Heart left ventricle (tissue), 16 donors: ENCODE data around the gene CDH12. TPM values are rescaled to one million over a fixed set of nuclear protein-coding genes. Genes with fewer than 3 reads are reported as not detected.

Source experiments
- ATAC-seq, 4 donors: fragments of 200-7000 bp; cut with Tn5 transposase; one replicate each; pipeline ENCODE4 v1.9.1; 2020 to 2022; ENCODE audit warnings: moderate library complexity in 4 of 4, mild to moderate bottlenecking in 3 of 4, moderate number of reproducible peaks in 1 of 4
- DNase-seq, 5 donors: peaks; one replicate each; pipeline ENCODE4 v3.0.0-alpha.2; 2020
- H3K27ac ChIP-seq, 12 donors: fragments of 200-600 bp; sonication (generic) in 4 of 12; one replicate each; pipeline versions ENCODE4 v1.5.0 to v1.8.0; 2016 to 2022; ENCODE audit warnings: mild to moderate bottlenecking in 2 of 12
- H3K27me3 ChIP-seq, 9 donors: fragments of 200-600 bp; sonication (generic) in 2 of 9; one replicate each; pipeline versions ENCODE4 v1.5.1 to v1.8.0; 2016 to 2022; ENCODE audit warnings: mild to moderate bottlenecking in 3 of 9
- H3K36me3 ChIP-seq, 9 donors: fragments of 200-600 bp; sonication (generic) in 2 of 9; one replicate each; pipeline versions ENCODE4 v1.5.0 to v1.8.0; 2018 to 2022; ENCODE audit warnings: mild to moderate bottlenecking in 2 of 9
- H3K4me1 ChIP-seq, 12 donors: fragments of 200-600 bp; sonication (generic) in 4 of 12; one replicate each; pipeline versions ENCODE4 v1.5.0 to v1.8.0; 2016 to 2022; ENCODE audit warnings: mild to moderate bottlenecking in 3 of 12
- H3K4me3 ChIP-seq, 12 donors: fragments of 200-600 bp; sonication (generic) in 4 of 12; one replicate each; pipeline versions ENCODE4 v1.5.0 to v1.8.0; 2017 to 2022; ENCODE audit warnings: mild to moderate bottlenecking in 9 of 12, moderate library complexity in 4 of 12
- H3K9me3 ChIP-seq, 12 donors: fragments of 200-600 bp; sonication (generic) in 4 of 12; one replicate each; pipeline versions ENCODE4 v1.5.0 to v1.8.0; 2016 to 2022; ENCODE audit warnings: mild to moderate bottlenecking in 1 of 12
- POLR2A ChIP-seq, 2 donors: fragments of 450-650 bp; IDR thresholded peaks; one replicate each; pipeline ENCODE4 v1.6.1; 2017; ENCODE audit warnings: antibody characterized with exemption in 2 of 2, mild to moderate bottlenecking in 2 of 2, moderate library complexity in 2 of 2
- WGBS, 4 donors: extraction: QIAGEN DNeasy Blood & Tissue Kit in 2 of 4; methylation state at CpG; one replicate each; pipeline versions ENCODE4 v1.1.5 to v1.1.7; 2013 to 2018; 5-methylcytosine and 5-hydroxymethylcytosine counted together
- intact Hi-C, 10 donors: fragments of 100-400 bp; cut with DNase I; formaldehyde crosslinking; loops; one replicate each; pipeline versions ENCODE4 v1.11.1 to v1.14.2; 2022
- polyA plus RNA-seq, 2 donors: library from polyadenylated mRNA; stranded (reverse); fragments of 200-250 nt; gene quantifications; one replicate each; pipeline ENCODE4 v1.2.3, GENCODE V29; 2013
- total RNA-seq, 9 donors: library from RNA; depleted of rRNA in 2 of 9; stranded (reverse); fragments of >200 nt in 2 of 9; fragmentation: NEBNext Ultra II Directional in 3 of 9; extraction: Animal tissue kit (Norgen Biotek cat#: 25700) in 3 of 9; gene quantifications; one replicate each; pipeline versions ENCODE4 v1.1.0 to v1.2.4, GENCODE V29; 2016 to 2023
- TF ChIP-seq, protein P1 (sequence below), 12 donors: fragments of 200-600 bp; sonication (generic) in 4 of 12; IDR thresholded peaks; one replicate each; pipeline versions ENCODE4 v1.5.0 to v1.8.0; 2018 to 2022; ENCODE audit warnings: antibody characterized with exemption in 12 of 12, mild to moderate bottlenecking in 5 of 12
- donor health status: ischemic (EF 13 %, LVEDD 7.1; RV severe dilation, severe dysfunction).
- donor health status: healthy with polysubstance abuse.
- donor health status: DM: no; HTN: yes; CAD: no.
- donor health status: DM: no; HTN: no; CAD: no.
- donor health status: ischemic (EF 25% LVEDD 6.9; RV normal size, moderate dysfunction).
- donor health status: ischemic (EF 25% LVEDD 5.7; RV mildly dilated, moderate dysfunction).
- donor health status: healthy.
- donor health status: DM: yes; HTN: yes; CAD: no.
- donor health status: ischemic (EF 35%, LVEDD 5.7; RV mildly dilated, moderate dysfunction).
- donor health status: nonischemic (EF 11% LVEDD 7.7; RV severe dilation, severe dysfunction).
- donor health status: DM: yes; HTN: yes; CAD: no.
- donor health status: PGD.
- donor health status: ischemic (EF 29% LVEDD 5.4; RV normal size, mild dysfunction).
- donor health status: nonischemic (EF 23%, LVEDD 6.1; RV moderate dilation, normal function).

CDH12 gene
- total and polyA plus RNA-seq, 11 donors: 0.11 TPM; not detected in 10

DNA sequence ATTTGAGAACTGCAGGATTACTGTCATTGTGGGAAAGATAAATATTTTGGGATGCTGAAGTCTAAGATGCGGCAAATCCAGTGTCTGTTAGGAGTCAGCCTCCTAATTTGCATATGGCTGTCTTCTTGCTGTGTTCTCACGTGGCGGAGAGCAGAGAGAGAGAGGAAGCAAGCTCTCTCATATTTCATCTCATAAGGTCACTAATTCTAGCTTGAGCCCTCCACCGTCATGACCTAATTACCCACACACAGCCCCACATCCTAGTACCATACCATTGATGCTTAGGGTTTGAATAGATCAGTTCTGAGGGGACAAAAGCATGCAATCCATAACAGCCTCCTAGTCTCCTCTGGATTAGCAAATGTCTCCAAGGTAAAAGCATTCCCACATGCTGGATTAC, 124.5 kb downstream of the CDH12 start:
- no peaks in the 10 kb centered on the region for H3K27me3 ChIP-seq
- no peak for ATAC-seq
- TF ChIP-seq, protein P1, sequence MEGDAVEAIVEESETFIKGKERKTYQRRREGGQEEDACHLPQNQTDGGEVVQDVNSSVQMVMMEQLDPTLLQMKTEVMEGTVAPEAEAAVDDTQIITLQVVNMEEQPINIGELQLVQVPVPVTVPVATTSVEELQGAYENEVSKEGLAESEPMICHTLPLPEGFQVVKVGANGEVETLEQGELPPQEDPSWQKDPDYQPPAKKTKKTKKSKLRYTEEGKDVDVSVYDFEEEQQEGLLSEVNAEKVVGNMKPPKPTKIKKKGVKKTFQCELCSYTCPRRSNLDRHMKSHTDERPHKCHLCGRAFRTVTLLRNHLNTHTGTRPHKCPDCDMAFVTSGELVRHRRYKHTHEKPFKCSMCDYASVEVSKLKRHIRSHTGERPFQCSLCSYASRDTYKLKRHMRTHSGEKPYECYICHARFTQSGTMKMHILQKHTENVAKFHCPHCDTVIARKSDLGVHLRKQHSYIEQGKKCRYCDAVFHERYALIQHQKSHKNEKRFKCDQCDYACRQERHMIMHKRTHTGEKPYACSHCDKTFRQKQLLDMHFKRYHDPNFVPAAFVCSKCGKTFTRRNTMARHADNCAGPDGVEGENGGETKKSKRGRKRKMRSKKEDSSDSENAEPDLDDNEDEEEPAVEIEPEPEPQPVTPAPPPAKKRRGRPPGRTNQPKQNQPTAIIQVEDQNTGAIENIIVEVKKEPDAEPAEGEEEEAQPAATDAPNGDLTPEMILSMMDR (IDR thresholded peaks at IDR 0.05): no peak
- TF ChIP-seq POLR2A (IDR thresholded peaks at IDR 0.05): no peak
- H3K4me1 ChIP-seq: no peaks in the 10 kb centered on the region
- no peak overlapping the region for H3K27ac ChIP-seq
- no peaks in the 10 kb centered on the region for H3K36me3 ChIP-seq
- intact Hi-C loops: no loop called here
- WGBS, 4 donors: 48 to 59% (median 58%) methylated on average over 4 of the region's 4 CpGs
- H3K4me3 ChIP-seq: no peak overlapping the region
- DNase-seq: no peak
- H3K9me3 ChIP-seq: peaks cover 0 to 13% (median 0%) of the 10 kb centered on the region in 12 donors

DNA sequence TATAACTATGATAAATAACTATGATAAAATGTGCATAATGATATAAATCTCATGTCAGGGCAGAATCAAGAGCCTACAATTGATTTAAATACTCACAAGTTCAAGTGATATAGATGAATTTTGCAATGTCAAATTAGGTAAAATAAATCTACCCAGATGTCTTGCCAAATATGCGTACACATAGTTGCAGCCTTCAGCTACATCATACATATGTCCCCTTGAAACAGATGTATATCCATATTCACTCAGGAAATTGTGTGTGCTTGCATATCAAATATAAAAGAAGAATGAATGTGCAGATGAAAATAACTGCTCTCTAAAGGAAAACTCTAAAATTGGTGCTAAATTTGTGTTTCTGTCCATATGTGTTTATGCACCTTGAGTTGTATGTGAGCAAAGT, 130.7 kb downstream of the CDH12 start:
- ATAC-seq (no peak), DNase-seq (no peak)
- H3K9me3 ChIP-seq: peaks cover 0 to 37% (median 0%) of the 10 kb centered on the region in 12 donors
- H3K4me1 ChIP-seq: no peaks in the 10 kb centered on the region
- no peaks in the 10 kb centered on the region for H3K27me3 ChIP-seq
- intact Hi-C loops: no loop called here
- 97 to 99% (median 97%) methylated on average over 1 of the region's 1 CpG for WGBS, 4 donors
- H3K4me3 ChIP-seq: no peak overlapping the region
- no peaks in the 10 kb centered on the region for H3K36me3 ChIP-seq
- no peak for TF ChIP-seq POLR2A (IDR thresholded peaks at IDR 0.05)
- TF ChIP-seq, protein P1 (IDR thresholded peaks at IDR 0.05): no peak
- no peak overlapping the region for H3K27ac ChIP-seq

DNA sequence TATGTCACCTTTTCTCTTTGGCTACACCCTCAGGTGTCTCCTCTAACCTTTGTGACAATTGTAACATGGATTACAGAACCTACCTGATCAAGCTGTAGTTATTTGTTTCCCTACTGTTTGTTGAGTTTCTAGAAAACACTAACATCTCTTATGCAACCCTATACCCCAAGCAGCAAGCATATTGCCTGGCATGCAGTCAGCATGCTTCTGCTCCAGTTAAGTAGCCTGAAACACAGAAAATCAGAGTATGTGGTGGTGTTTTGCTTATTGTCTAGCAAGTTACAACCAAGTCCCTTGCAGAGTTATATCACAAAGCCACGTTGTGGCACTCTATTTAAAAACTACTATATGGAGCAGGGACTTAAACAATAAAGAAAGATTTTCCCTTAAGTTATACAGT, 131.1 kb downstream of the CDH12 start:
- Histone ChIP-seq H3K36me3 (no peaks in the 10 kb centered on the region), H3K4me1 (no peaks in the 10 kb centered on the region), H3K27me3 (no peaks in the 10 kb centered on the region), H3K9me3 (peaks cover 0 to 37% (median 0%) of the 10 kb centered on the region in 12 donors), H3K4me3 (no peak overlapping the region), H3K27ac (no peak overlapping the region)
- TF ChIP-seq POLR2A (IDR thresholded peaks at IDR 0.05): no peak
- TF ChIP-seq, protein P1 (IDR thresholded peaks at IDR 0.05): no peak
- intact Hi-C loops: no loop called here
- WGBS, 4 donors: 25 to 47% (median 43%) methylated on average over 1 of the region's 1 CpG
- ATAC-seq (no peak), DNase-seq (no peak)

DNA sequence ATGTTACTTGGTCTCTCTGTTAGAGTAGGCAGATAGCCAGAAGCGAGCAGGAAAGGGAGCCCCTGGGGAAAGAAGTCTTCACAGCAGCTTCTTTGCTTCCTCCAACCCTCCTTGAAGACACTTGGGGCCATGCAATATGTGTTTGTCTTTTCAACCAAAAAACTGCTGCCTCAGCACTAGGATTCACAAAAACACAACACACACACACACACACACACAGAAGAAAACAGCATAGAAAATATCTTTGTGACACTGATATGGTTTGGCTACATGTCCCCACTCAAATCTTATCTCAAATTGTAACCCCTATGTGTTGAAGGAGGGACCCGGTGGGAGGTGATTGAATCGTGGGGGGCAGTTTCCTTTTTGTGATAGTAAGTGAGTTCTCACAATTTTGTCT, 133.3 kb downstream of the CDH12 start:
- H3K27me3 ChIP-seq: no peaks in the 10 kb centered on the region
- no peak for TF ChIP-seq POLR2A (IDR thresholded peaks at IDR 0.05)
- TF ChIP-seq, protein P1 (IDR thresholded peaks at IDR 0.05): no peak
- DNase-seq: no peak
- intact Hi-C loops: no loop called here
- no peak overlapping the region for H3K4me3 ChIP-seq
- WGBS, 4 donors: 52 to 62% (median 57%) methylated on average over 3 of the region's 3 CpGs
- H3K27ac ChIP-seq: no peak overlapping the region
- no peaks in the 10 kb centered on the region for H3K36me3 ChIP-seq
- H3K9me3 ChIP-seq: peaks cover 0 to 27% (median 0%) of the 10 kb centered on the region in 12 donors
- no peak for ATAC-seq
- no peaks in the 10 kb centered on the region for H3K4me1 ChIP-seq
